ENCODE measurements around the gene TMEM87B.
"Not testable (repeated sequence)": the region's sequence is repeated elsewhere in the genome, so short reads cannot be mapped to it uniquely, and the experiment has no call there.

The TMEM87B gene

DNA sequence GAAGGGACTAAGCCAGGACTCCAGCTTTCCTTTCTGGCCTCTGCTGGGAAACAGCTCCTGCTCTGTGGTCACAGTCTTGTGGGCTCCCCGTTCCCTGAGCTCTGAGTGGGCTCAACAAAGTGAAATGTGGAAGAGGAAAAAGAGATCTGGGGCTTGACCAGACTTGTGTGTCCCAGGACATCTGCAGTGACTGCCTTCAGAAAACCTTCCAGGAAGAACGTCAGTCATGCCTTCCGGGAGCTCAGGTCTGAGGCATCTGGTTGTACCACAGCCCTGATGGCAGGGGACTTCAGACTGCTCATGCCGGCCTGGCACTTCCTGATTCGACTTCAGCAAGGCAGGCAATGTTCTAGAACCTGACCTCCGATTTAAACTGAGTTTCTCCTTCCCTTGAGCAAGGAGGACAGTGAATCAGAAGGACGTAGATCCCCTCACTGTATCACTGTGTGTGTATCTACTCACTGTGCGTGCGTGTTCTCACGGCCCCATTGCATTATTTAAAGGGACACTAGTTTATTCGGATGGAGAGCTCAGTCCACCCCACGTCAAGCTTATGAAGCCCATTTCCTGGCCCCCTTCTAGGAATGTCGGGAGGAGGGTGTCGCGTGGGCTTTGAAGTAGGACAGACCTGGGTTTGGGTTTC is 82.6 kb downstream of the TMEM87B start:
- H3K4me3 ChIP-seq = no peak overlapping the region
- no peaks in the 10 kb centered on the region for H3K27me3 ChIP-seq (ENCODE audit: low read depth)
- no peaks in the 10 kb centered on the region for H3K4me1 ChIP-seq
- H3K36me3 ChIP-seq (replicated peaks) = no peaks in the 10 kb centered on the region
- H3K9me3 ChIP-seq = no peaks in the 10 kb centered on the region
- in situ Hi-C loops (cut with MboI; ENCODE audit: low sequenced_read_pairs) = no loop called here
- DNase-seq (ENCODE audit: low spot score in 2 of 2) = no peak

DNA sequence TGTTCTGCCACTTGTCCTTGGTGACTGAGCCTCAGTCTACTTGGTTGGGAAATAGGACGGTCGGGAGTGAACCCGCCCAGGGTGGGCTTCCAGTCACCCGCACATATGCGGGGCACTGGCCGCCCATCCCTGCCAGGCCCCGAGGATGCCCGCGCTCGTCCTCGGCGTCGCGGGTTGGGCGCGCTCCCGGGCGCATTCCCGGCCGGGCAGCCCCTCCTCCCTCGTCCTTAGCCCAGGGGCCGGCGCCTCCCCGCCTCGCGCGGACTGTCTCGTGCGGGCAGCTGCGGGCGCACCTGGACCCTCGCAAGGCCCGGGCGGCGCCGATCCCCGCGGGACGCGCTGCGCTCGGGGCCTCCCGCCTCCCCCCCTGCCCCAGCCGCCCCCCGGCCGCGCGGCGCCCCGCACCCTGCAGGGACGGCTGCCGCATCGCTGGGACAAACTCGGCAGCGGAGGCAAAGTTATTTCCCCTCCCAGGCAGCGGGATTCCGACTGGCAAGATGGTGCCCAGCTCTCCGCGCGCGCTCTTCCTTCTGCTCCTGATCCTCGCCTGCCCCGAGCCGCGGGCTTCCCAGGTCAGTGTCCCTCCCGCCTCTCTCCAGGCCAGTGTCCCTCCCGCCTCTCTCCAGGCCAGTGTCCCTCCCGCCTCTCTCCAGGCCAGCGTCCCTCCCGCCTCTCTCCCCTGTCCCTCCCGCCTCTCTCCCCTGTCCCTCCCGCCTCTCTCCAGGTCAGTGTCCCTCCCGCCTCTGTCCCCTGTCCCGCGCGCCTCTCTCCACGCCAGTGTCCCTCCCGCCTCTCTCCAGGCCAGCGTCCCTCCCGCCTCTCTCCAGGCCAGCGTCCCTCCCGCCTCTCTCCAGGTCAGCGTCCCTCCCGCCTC is 83.3 kb downstream of the TMEM87B start, which contains the start of gene FBLN7:
FBLN7 (plus strand) TSS at position 227 of the 874 bp plus-strand sequence; CDS start at position 498, 271 bp downstream.
- in situ Hi-C loops (cut with MboI; ENCODE audit: low sequenced_read_pairs) = no loop called here
- no peaks in the 10 kb centered on the region for H3K27me3 ChIP-seq (ENCODE audit: low read depth)
- no peak for DNase-seq (ENCODE audit: low spot score in 2 of 2)
- no peaks in the 10 kb centered on the region for H3K36me3 ChIP-seq (replicated peaks)
- no peaks in the 10 kb centered on the region for H3K9me3 ChIP-seq
- no peak within 1 kb of the TSS for H3K4me3 ChIP-seq
- H3K4me1 ChIP-seq = no peaks in the 10 kb centered on the region

DNA sequence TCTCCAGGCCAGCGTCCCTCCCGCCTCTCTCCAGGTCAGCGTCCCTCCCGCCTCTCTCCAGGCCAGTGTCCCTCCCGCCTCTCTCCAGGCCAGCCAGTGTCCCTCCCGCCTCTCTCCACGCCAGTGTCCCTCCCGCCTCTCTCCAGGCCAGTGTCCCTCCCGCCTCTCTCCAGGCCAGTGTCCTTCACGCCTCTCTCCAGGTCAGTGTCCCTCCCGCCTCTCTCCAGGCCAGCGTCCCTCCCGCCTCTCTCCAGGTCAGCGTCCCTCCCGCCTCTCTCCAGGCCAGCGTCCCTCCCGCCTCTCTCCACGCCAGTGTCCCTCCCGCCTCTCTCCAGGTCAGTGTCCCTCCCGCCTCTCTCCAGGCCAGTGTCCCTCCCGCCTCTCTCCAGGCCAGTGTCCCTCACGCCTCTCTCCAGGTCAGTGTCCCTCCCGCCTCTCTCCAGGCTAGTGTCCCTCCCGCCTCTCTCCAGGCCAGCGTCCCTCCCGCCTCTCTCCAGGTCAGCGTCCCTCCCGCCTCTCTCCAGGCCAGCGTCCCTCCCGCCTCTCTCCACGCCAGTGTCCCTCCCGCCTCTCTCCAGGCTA is 84.1 kb downstream of the TMEM87B start:
- H3K4me3 ChIP-seq; H3K9me3 ChIP-seq; H3K4me1 ChIP-seq; in situ Hi-C loops (cut with MboI; ENCODE audit: low sequenced_read_pairs); DNase-seq (ENCODE audit: low spot score in 2 of 2); H3K27me3 ChIP-seq (ENCODE audit: low read depth); H3K36me3 ChIP-seq (replicated peaks): not testable (repeated sequence)

DNA sequence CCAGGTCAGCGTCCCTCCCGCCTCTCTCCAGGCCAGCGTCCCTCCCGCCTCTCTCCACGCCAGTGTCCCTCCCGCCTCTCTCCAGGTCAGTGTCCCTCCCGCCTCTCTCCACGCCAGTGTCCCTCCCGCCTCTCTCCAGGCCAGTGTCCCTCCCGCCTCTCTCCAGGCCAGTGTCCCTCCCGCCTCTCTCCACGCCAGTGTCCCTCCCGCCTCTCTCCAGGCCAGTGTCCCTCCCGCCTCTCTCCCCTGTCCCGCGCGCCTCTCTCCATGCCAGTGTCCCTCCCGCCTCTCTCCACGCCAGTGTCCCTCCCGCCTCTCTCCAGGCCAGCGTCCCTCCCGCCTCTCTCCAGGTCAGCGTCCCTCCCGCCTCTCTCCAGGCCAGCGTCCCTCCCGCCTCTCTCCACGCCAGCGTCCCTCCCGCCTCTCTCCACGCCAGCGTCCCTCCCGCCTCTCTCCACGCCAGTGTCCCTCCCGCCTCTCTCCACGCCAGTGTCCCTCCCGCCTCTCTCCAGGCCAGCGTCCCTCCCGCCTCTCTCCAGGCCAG is 84.7 kb downstream of the TMEM87B start:
- H3K4me1 ChIP-seq; in situ Hi-C loops (cut with MboI; ENCODE audit: low sequenced_read_pairs); DNase-seq (ENCODE audit: low spot score in 2 of 2); H3K9me3 ChIP-seq; H3K36me3 ChIP-seq (replicated peaks); H3K27me3 ChIP-seq (ENCODE audit: low read depth); H3K4me3 ChIP-seq: not testable (repeated sequence)

DNA sequence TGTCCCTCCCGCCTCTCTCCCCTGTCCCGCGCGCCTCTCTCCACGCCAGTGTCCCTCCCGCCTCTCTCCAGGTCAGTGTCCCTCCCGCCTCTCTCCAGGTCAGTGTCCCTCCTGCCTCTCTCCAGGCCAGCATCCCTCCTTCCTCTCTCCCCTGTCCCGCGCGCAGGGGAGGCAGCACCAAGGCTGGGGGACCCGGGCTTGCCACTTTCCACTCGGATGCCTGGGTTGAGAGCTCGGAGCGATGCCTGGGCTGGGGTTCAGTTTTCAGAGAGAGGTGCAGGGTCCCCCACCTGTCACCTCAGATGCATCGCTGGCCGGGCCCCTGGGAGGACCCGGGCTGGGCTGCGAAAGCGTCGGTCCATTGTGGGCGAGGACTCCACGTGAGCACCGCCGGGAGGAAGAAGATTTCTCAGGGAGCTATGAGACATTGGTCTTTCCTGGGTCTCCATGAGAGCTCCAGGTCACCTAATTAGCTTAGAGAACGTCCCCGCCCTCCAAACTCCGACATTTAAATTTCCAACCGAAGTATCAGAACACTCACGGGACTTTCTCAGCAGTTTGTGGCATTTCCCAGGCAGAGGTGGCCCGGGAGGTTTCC is 85.2 kb downstream of the TMEM87B start:
- Histone ChIP-seq H3K27me3 (ENCODE audit: low read depth) (no peaks in the 10 kb centered on the region), H3K4me3 (no peak overlapping the region), H3K36me3 (replicated peaks) (no peaks in the 10 kb centered on the region), H3K4me1 (no peaks in the 10 kb centered on the region), H3K9me3 (no peaks in the 10 kb centered on the region)
- in situ Hi-C loops (cut with MboI; ENCODE audit: low sequenced_read_pairs) = no loop called here
- DNase-seq (ENCODE audit: low spot score in 2 of 2) = no peak

DNA sequence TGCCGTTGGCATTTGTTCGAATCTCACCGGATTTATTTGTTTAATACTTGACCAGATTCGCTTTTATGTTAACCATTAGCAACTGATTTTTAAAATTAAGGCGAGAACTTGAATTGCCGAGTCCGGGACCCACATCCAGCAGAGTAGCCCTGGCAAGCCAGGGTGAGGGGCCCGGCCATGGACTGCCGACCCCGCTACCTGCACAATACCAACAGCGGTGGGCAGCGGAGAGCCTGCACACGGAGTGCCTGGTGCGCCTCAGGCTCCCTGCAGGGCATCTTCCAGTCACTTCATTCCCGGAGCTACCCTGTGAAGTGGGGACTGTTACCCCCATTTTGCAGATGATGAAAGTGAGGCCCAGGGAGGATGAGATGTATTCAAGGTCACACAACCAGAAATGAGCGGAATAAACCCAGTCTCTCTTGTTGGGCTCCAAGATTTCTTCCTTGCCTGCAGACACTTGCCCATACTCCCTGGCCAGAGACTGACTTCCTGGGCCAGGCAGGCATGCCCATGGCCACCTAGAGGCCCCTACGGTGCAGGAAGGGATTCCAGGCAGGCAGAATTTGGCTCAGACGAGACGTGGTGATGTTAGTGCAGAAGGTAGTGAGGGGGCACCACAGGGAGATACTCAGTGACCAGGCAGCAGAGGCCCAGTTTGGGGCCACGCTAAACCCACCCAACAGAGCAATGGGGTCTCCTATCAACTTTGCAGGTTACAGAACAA is 86.0 kb downstream of the TMEM87B start:
- Histone ChIP-seq H3K4me3 (no peak overlapping the region), H3K27me3 (ENCODE audit: low read depth) (no peaks in the 10 kb centered on the region)

DNA sequence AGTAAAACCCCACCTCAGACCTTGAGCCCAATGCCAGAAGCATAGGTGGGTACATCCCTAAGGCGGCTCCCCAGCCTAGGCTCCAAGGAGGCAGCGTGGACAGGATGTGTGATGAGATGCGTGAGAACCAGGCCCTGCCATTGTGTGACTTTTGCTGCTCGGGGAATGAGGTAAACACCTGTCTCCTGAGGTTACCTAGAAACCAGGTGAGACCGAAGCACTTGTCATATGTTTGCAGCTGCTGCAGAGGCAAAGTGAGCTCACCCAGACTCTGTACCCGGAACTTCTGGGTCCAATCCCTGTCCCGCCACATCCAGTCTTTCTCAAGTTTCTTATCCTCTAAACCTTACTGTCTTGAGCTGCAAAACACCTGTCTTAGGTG is 86.5 kb downstream of the TMEM87B start:
- Histone ChIP-seq H3K36me3 (replicated peaks) (no peaks in the 10 kb centered on the region), H3K9me3 (no peaks in the 10 kb centered on the region), H3K4me3 (no peak overlapping the region), H3K27me3 (ENCODE audit: low read depth) (no peaks in the 10 kb centered on the region), H3K4me1 (no peaks in the 10 kb centered on the region)
- in situ Hi-C loops (cut with MboI; ENCODE audit: low sequenced_read_pairs) = no loop called here
- DNase-seq (ENCODE audit: low spot score in 2 of 2) = no peak

More for the DNA sequence above, 86.0 kb downstream of the TMEM87B start:
- H3K36me3 ChIP-seq (replicated peaks) = no peaks in the 10 kb centered on the region
- no peak for DNase-seq (ENCODE audit: low spot score in 2 of 2)
- H3K4me1 ChIP-seq = no peaks in the 10 kb centered on the region
- in situ Hi-C loops (cut with MboI; ENCODE audit: low sequenced_read_pairs) = no loop called here
- H3K9me3 ChIP-seq = no peaks in the 10 kb centered on the region

DNA sequence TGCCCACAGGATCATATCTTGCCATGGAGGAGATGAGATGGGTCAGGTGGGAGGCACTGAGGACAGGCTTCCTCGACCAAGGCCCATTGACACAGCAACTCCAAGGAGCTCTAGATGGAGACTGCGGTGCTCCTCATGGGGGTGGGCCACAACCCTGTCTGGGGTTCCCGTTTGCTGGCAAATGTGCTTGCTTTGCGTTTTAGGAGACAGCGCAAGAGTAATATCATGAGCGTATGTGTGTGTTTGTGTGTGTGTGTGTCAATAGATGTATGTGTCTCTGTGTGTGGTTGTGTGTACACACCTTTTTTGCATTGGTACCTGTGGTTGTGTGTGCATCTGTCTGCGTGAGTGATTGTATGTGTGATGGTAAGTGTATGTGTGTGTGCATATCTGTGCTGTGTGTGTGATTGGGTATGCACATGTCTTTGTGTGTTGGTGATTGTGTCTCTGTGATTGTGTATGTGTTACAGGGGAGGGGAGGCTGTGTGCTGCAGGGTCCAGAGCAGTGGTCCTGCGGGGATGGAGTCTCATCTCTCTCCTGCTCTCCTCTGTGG is 87.5 kb downstream of the TMEM87B start:
- Histone ChIP-seq H3K27me3 (ENCODE audit: low read depth) (no peaks in the 10 kb centered on the region), H3K36me3 (replicated peaks) (no peaks in the 10 kb centered on the region), H3K4me1 (no peaks in the 10 kb centered on the region), H3K4me3 (no peak overlapping the region), H3K9me3 (no peaks in the 10 kb centered on the region)
- in situ Hi-C loops (cut with MboI; ENCODE audit: low sequenced_read_pairs) = no loop called here
- DNase-seq (ENCODE audit: low spot score in 2 of 2) = no peak

DNA sequence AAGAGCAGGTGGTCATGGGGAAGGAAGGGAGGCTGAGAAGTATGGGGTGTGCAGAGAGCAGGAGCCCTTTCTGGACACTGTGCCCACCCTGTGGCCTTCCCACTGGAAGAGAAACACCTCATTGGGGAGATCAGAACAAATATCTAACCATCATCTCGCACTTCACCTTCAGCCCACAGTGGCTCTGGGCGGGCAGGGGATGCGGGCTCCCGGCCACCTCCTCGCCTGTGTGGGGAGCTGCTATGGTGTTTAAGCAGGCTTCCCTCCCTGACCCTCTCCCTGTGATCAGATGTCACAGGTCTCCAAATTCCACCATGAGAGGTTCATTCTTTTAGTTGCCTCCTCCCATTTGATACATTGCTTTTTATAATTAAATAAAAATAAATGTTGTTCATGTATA is 88.1 kb downstream of the TMEM87B start:
- no peaks in the 10 kb centered on the region for H3K9me3 ChIP-seq
- H3K27me3 ChIP-seq (ENCODE audit: low read depth) = no peaks in the 10 kb centered on the region
- H3K4me1 ChIP-seq = no peaks in the 10 kb centered on the region
- in situ Hi-C loops (cut with MboI; ENCODE audit: low sequenced_read_pairs) = no loop called here
- H3K36me3 ChIP-seq (replicated peaks) = no peaks in the 10 kb centered on the region
- no peak for DNase-seq (ENCODE audit: low spot score in 2 of 2)
- H3K4me3 ChIP-seq = no peak overlapping the region

DNA sequence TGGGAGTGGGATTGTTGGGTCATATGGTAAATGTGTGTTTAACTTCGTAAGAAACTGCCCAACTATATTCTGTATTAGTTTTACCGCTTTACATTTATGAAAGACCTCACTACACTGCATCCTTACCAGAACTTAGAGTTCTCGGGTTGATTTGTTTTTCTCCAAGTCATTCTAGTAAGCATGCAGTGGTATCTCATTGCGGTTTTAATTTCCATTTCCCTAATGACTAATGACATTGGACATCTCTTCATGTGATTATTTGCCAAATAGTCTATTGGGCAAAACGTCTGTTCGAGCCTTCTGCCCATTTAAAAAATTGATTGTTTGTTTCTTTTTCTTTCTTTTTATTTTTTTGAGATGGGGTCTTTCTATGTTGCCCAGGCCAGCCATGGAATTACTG is 89.9 kb downstream of the TMEM87B start:
- Histone ChIP-seq H3K4me1 (no peaks in the 10 kb centered on the region), H3K27me3 (ENCODE audit: low read depth) (no peaks in the 10 kb centered on the region), H3K9me3 (no peaks in the 10 kb centered on the region), H3K36me3 (replicated peaks) (no peaks in the 10 kb centered on the region), H3K4me3 (no peak overlapping the region)
- in situ Hi-C loops (cut with MboI; ENCODE audit: low sequenced_read_pairs) = no loop called here
- DNase-seq (ENCODE audit: low spot score in 2 of 2) = no peak

DNA sequence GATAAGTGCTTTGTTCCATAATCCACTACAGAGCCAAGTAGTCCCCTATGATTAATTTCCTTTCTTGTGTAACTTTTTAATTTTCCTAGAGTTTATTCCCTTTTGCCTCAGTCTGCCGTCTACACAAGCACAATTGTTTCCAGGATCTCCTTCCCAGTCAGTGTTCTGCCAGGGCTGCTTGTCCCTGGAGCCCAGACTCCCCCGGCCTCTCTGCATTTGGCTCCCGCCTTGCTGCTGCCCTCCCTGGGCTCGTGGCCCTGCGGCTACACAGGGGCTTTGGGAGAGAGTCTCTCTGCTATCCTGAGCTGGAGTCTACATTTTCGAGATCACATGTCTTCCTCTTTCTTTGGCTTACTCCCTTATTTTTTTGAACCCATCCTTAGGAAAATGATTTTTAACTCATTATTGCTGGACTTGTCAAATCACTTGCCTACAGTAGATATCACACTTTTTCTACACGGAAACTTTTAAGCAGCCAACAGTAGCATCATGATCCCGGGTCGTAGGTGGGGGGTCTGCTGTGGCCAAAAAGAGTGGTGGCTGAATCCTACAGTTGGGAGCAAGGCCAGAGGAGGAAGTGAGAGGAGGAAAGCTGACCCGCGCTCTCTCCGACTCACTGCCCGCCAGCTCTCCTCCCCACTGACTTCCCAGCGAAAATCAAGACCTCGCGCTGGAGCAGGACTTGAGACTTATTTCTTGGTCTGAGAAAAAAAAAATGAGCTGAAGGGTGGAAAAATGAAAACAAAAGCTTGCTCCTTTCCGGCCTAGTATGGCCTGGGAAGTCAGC is 92.5 kb downstream of the TMEM87B start:
- DNase-seq (ENCODE audit: low spot score in 2 of 2) = no peak
- H3K4me1 ChIP-seq = no peaks in the 10 kb centered on the region
- no peaks in the 10 kb centered on the region for H3K9me3 ChIP-seq
- H3K4me3 ChIP-seq = no peak overlapping the region
- in situ Hi-C loops (cut with MboI; ENCODE audit: low sequenced_read_pairs) = no loop called here
- H3K36me3 ChIP-seq (replicated peaks) = no peaks in the 10 kb centered on the region
- no peaks in the 10 kb centered on the region for H3K27me3 ChIP-seq (ENCODE audit: low read depth)

DNA sequence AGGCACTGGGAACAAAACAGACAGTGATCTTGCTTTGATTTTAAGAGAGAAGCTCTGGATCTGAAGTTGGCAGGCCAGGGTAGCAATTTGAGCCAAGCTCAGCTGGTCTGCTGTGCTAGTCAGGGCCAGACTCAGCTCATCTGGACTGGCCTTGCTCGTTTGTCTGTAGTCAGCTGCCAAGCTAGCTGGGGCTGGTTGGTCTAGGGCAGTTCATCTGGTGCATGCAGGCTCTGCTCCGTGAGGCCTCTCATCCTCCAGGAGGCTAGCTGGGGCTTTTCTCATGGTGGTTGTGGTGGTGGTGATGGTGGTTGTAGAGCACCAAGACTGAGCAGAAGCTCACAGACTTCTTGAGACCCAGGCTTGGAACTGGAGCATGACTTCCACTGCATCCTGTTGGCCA is 93.4 kb downstream of the TMEM87B start:
- no peak overlapping the region for H3K4me3 ChIP-seq
- no peaks in the 10 kb centered on the region for H3K4me1 ChIP-seq
- H3K36me3 ChIP-seq (replicated peaks) = no peaks in the 10 kb centered on the region
- no peak for DNase-seq (ENCODE audit: low spot score in 2 of 2)
- H3K27me3 ChIP-seq (ENCODE audit: low read depth) = no peaks in the 10 kb centered on the region
- no peaks in the 10 kb centered on the region for H3K9me3 ChIP-seq
- in situ Hi-C loops (cut with MboI; ENCODE audit: low sequenced_read_pairs) = no loop called here

Measured in HAP-1 (cell line).